Occipital lobe (tissue), 2 donors: Measurements from ENCODE around the gene CABS1. TPM values are rescaled to one million over a fixed set of nuclear protein-coding genes. Genes with fewer than 3 reads are reported as not detected.

Source experiments
- DNase-seq: peaks from one replicate; lab custom pipeline; 2025; lab: John Stamatoyannopoulos, UW
- total RNA-seq: library from RNA; depleted of rRNA; stranded (reverse); fragments of >200 nt; gene quantifications from one replicate; pipeline ENCODE4 v1.2.3, GENCODE V29; 2014

CABS1 gene
- total RNA-seq = not detected

- no peak for DNase-seq
Measured at GRCh38 chr4:70334681-70335080, at the start of gene CABS1. Gene CABS1, plus strand, starts transcription at chr4:70334981. Its CDS starts 59 bp downstream, at chr4:70335040.

- no peak for DNase-seq
Measured at GRCh38 chr4:70288651-70289050, 46.1 kb upstream of the CABS1 start.

- DNase-seq = no peak
Measured at GRCh38 chr4:70291341-70291740, 43.4 kb upstream of the CABS1 start.

- no peak for DNase-seq
Measured at GRCh38 chr4:70297576-70297975, 37.2 kb upstream of the CABS1 start.

- no peak for DNase-seq
Measured at GRCh38 chr4:70298051-70298450, 36.7 kb upstream of the CABS1 start.

GRCh38 chr4:70299643-70300042, 35.1 kb upstream of the CABS1 start:
- no peak for DNase-seq

GRCh38 chr4:70300215-70300614, 34.6 kb upstream of the CABS1 start:
- DNase-seq = no peak

GRCh38 chr4:70303090-70303489, 31.7 kb upstream of the CABS1 start:
- DNase-seq = no peak

GRCh38 chr4:70305601-70306000, 29.2 kb upstream of the CABS1 start:
- no peak for DNase-seq

GRCh38 chr4:70306076-70306475, 28.7 kb upstream of the CABS1 start:
- no peak for DNase-seq

- DNase-seq = no peak
Measured at GRCh38 chr4:70313736-70314135, 21.0 kb upstream of the CABS1 start.

GRCh38 chr4:70315928-70316327, 18.9 kb upstream of the CABS1 start:
- no peak for DNase-seq

GRCh38 chr4:70326052-70326451, 8.7 kb upstream of the CABS1 start:
- DNase-seq = no peak

- no peak for DNase-seq
Measured at GRCh38 chr4:70336043-70336442, 1.3 kb downstream of the CABS1 start.

- DNase-seq = no peak
Measured at GRCh38 chr4:70337886-70338420, 3.2 kb downstream of the CABS1 start.

GRCh38 chr4:70356185-70356584, 21.4 kb downstream of the CABS1 start:
- DNase-seq = no peak

GRCh38 chr4:70359115-70359661, 24.4 kb downstream of the CABS1 start:
- DNase-seq = no peak

- no peak for DNase-seq
Measured at GRCh38 chr4:70360460-70360859, 25.7 kb downstream of the CABS1 start, which contains the start of gene SMR3A. Gene SMR3A, plus strand, starts transcription at chr4:70360760. Its CDS starts 1,356 bp downstream, at chr4:70362116.

- no peak for DNase-seq
Measured at GRCh38 chr4:70364002-70364401, 29.2 kb downstream of the CABS1 start.

GRCh38 chr4:70365479-70365878, 30.7 kb downstream of the CABS1 start:
- DNase-seq = no peak

GRCh38 chr4:70367813-70368212, 33.0 kb downstream of the CABS1 start:
- DNase-seq = no peak

- DNase-seq = no peak
Measured at GRCh38 chr4:70371987-70372386, 37.2 kb downstream of the CABS1 start.

GRCh38 chr4:70372760-70373159, 38.0 kb downstream of the CABS1 start:
- DNase-seq = no peak

- DNase-seq = no peak
Measured at GRCh38 chr4:70380578-70380977, 45.8 kb downstream of the CABS1 start.
